Stimulated activated naive CD8-positive, alpha-beta T cell treated with anti-CD3 and anti-CD28 coated beads, Interleukin-15, Interleukin-2, amounts not matched to agents 100 U/mL and 50 U/mL, for 24 hours (primary cell): ENCODE measurements around the gene RAB8B.

ENCODE experiments used
- ATAC-seq: fragments of 150-1000 bp; cut with Tn5 transposase; one replicate; pipeline ENCODE4 v1.10.0; 2021
- DNase-seq: peaks from one replicate; pipeline ENCODE4 v3.0.0; 2021

RAB8B gene

GRCh38 chr15:63277038-63277892, 87.9 kb downstream of the RAB8B start, which contains the start of gene APH1B:
Gene APH1B, plus strand, starts transcription at chr15:63277605. Its CDS starts 19 bp downstream, at chr15:63277624.
- ATAC-seq (peak; percentile 82), DNase-seq (peak; percentile 78)

GRCh38 chr15:63277893-63278456, 88.6 kb downstream of the RAB8B start:
- ATAC-seq: peak; percentile 30
- DNase-seq: no peak

GRCh38 chr15:63283126-63283525, 93.7 kb downstream of the RAB8B start:
- ATAC-seq: no peak
- no peak for DNase-seq

GRCh38 chr15:63284335-63284734, 94.9 kb downstream of the RAB8B start:
- DNase-seq (no peak), ATAC-seq (no peak)

- ATAC-seq (no peak), DNase-seq (no peak)
Observed at GRCh38 chr15:63287109-63287508, 97.7 kb downstream of the RAB8B start.

GRCh38 chr15:63288342-63288741, 98.9 kb downstream of the RAB8B start:
- ATAC-seq (no peak), DNase-seq (no peak)

GRCh38 chr15:63288778-63289378, 99.5 kb downstream of the RAB8B start:
- ATAC-seq: no peak
- no peak for DNase-seq

GRCh38 chr15:63291507-63291906, 102.1 kb downstream of the RAB8B start:
- ATAC-seq (no peak), DNase-seq (no peak)

- no peak for ATAC-seq
Observed at GRCh38 chr15:63292241-63292640, 102.8 kb downstream of the RAB8B start.

GRCh38 chr15:63292771-63293170, 103.4 kb downstream of the RAB8B start:
- no peak for DNase-seq
- ATAC-seq: no peak

More at GRCh38 chr15:63292241-63292640, 102.8 kb downstream of the RAB8B start:
- no peak for DNase-seq

- ATAC-seq (no peak), DNase-seq (no peak)
Observed at GRCh38 chr15:63294359-63294758, 105.0 kb downstream of the RAB8B start.

GRCh38 chr15:63295341-63295740, 105.9 kb downstream of the RAB8B start:
- no peak for ATAC-seq
- no peak for DNase-seq

GRCh38 chr15:63296195-63296594, 106.8 kb downstream of the RAB8B start:
- no peak for DNase-seq

GRCh38 chr15:63299943-63300575, 110.7 kb downstream of the RAB8B start:
- no peak for DNase-seq
- no peak for ATAC-seq

More at GRCh38 chr15:63296195-63296594, 106.8 kb downstream of the RAB8B start:
- no peak for ATAC-seq

- DNase-seq (no peak), ATAC-seq (no peak)
Observed at GRCh38 chr15:63301088-63301487, 111.7 kb downstream of the RAB8B start.

GRCh38 chr15:63305260-63305659, 115.9 kb downstream of the RAB8B start:
- no peak for ATAC-seq
- DNase-seq: no peak

- ATAC-seq (no peak), DNase-seq (no peak)
Observed at GRCh38 chr15:63306492-63307073, 117.2 kb downstream of the RAB8B start.

- DNase-seq (no peak), ATAC-seq (no peak)
Observed at GRCh38 chr15:63308491-63308890, 119.1 kb downstream of the RAB8B start.

- ATAC-seq: no peak
Observed at GRCh38 chr15:63308947-63309346, 119.5 kb downstream of the RAB8B start.

GRCh38 chr15:63310646-63311045, 121.2 kb downstream of the RAB8B start:
- DNase-seq (no peak), ATAC-seq (no peak)

More at GRCh38 chr15:63308947-63309346, 119.5 kb downstream of the RAB8B start:
- no peak for DNase-seq

- no peak for ATAC-seq
- no peak for DNase-seq
Observed at GRCh38 chr15:63312286-63312685, 122.9 kb downstream of the RAB8B start.

- no peak for ATAC-seq
- no peak for DNase-seq
Observed at GRCh38 chr15:63313825-63314224, 124.4 kb downstream of the RAB8B start.
